Stimulated activated naive CD8-positive, alpha-beta T cell treated with anti-CD3 and anti-CD28 coated beads, Interleukin-15, Interleukin-2, amounts not matched to agents 100 ng/mL and 50 ng/mL, for 24 hours (primary cell): ENCODE results near the gene CAMTA2.
A peak's percentile ranks its signal among the peaks of the same experiment; 100 is the strongest.

Experiments used
- H3K27ac Mint-ChIP-seq: one replicate; pipeline ENCODE4 v1.8.0; 2021; ENCODE audit warnings: mild to moderate bottlenecking, mixed read lengths
- H3K27me3 Mint-ChIP-seq: one replicate; pipeline ENCODE4 v1.8.0; 2021; ENCODE audit warnings: mixed read lengths
- H3K36me3 Mint-ChIP-seq: one replicate; pipeline ENCODE4 v1.8.0; 2021; ENCODE audit warnings: low read depth, mixed read lengths
- H3K4me1 Mint-ChIP-seq: one replicate; pipeline ENCODE4 v1.8.0; 2021; ENCODE audit warnings: low read depth, mixed read lengths
- H3K4me3 Mint-ChIP-seq: one replicate; pipeline ENCODE4 v1.8.0; 2021; ENCODE audit warnings: mild to moderate bottlenecking, mixed read lengths
- H3K9me3 Mint-ChIP-seq: one replicate; pipeline ENCODE4 v1.8.0; 2021; ENCODE audit warnings: mixed read lengths

The CAMTA2 gene

DNA sequence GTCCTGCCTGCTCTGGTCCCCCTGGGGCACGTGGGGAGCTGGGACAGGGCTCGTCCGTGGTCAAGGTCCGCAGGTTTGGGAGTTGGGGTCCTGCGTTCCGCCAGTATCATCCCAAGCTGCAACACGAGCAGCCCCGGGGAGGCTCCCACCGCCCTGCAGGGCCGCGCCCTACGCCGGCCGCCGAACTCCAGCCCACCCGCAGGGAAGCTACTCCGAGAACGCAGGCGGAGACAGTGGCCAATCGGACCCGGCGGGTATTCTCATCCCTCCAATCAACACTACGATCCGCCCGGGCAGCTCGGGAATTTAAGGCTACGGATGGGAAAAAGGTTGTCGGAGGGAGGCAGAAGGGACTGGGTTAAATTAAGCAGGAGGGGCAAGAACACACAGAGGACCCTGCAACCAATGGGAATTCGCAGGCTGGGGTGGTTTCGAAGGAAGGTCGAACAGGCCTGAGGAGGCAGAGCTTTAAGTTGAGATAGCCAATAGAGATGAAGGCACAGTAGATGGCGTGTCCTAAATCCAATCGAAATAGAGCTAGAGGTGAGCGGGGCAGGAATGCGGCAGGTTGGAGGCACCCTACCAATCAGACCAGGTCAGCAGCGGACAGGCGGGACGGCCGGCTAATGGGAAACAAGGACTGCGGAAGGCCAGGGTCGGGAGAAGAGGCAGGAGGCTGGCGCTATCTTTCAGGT lies 20.5 kb downstream of the CAMTA2 start:
- no peak overlapping the region for H3K27ac Mint-ChIP-seq

DNA sequence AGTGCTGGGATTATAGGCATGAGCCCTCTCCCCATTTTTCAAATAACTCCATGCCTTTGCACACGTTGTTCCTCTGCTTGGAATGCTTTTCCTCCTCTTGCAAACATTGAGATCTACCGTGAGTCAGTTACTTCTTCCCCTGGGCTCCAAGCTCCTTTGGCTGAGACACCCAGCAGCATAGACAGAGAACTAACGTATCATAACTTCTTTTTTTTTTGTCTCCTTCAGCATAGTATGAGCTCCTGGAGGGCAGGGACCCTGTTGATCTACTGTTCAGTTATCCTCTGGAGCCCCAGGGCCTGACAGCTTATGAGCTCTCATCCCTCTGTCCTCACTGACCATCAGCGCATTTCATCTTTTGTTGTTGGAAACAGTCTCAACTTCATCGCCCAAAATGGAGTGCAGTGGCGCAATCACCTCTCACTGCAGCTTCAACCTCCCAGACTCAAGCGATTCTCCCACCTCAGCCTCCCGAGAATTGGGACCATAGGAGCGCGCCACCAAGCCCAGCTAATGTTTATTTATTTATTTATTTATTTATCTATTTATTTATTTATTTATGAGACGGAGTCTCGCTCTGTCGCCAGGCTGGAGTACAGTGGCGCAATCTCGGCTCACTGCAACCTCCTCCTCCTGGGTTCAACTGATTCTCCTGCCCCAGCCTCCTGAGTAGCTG lies 22.0 kb downstream of the CAMTA2 start:
- Mint-ChIP-seq H3K9me3 (no peaks in the 10 kb centered on the region), H3K27me3 (no peaks in the 10 kb centered on the region), H3K27ac (peak overlapping the region; percentile 38), H3K36me3 (peaks cover 24% of the 10 kb centered on the region), H3K4me1 (peaks cover 34% of the 10 kb centered on the region), H3K4me3 (no peak overlapping the region)

More for the DNA sequence above, 20.5 kb downstream of the CAMTA2 start:
- peaks cover 43% of the 10 kb centered on the region for H3K4me1 Mint-ChIP-seq
- no peak overlapping the region for H3K4me3 Mint-ChIP-seq
- H3K9me3 Mint-ChIP-seq: no peaks in the 10 kb centered on the region
- H3K27me3 Mint-ChIP-seq: no peaks in the 10 kb centered on the region
- peaks cover 29% of the 10 kb centered on the region for H3K36me3 Mint-ChIP-seq

DNA sequence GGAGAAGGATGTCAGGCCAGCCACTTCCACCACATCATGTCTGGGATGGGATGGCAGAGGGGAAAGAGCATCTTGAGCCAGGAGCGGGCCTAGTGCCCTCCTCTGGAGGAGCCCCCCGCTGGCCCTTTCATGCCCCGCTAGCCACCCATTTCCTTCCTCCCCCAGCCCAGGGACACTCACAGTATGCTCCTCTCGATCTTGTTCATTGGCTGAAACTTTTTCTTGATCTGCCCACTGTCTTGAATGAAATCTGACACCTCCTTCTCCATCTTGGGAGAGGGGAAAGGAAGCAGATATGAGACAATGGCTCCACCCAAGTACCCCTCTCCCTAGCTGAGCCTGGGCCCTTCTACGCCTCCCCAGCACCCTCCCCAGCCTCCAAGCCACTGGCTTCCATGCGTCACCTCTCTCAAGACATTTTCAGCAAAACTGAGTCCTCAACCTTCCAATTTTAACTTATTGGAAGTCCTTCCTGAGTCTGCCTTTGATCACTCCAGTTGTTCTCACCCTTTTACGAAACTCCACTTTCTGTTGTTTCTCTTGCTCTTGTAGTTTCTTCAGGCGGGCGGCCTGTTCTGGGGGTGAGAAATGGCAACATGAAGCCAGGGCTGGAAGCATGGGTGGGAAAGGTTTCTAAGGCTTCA lies 27.1 kb downstream of the CAMTA2 start:
- H3K27me3 Mint-ChIP-seq: no peaks in the 10 kb centered on the region
- H3K9me3 Mint-ChIP-seq: no peaks in the 10 kb centered on the region
- H3K36me3 Mint-ChIP-seq: peaks cover 15% of the 10 kb centered on the region
- H3K27ac Mint-ChIP-seq: no peak overlapping the region
- H3K4me3 Mint-ChIP-seq: no peak overlapping the region
- H3K4me1 Mint-ChIP-seq: peaks cover 12% of the 10 kb centered on the region

DNA sequence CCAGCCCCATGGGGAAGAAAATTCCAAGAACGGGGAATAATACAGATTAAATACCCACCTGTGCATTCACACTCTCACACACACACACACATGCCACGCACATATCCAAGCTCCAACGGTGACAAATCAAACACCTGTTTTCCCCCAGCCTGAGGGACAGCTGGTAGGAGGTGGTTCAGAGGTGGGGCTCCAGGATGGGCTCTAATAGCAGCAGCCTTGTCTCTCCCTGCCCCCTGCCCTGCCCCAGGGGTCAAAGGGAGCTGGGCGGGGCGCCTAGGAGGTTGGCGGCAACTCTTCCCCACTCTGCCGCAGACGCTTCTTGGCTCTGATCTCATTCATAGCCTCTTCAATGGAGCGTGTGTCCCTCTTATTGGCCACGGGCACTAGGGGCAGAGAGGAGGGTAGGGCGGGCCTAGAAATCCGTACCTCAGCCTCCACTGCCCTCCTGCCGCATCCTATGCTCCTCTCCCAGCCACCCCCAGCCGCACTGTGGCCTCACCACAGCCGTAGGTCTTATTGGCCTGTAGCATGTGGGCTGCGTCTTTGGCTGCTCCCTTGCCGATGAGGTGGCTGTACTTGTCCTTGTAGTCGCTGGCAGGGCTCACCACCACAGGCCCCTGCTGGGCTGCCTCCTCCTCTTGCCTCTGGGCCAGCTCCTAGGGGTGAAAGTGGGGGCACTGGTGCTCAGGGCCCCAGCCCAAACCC lies 28.1 kb downstream of the CAMTA2 start:
- no peaks in the 10 kb centered on the region for H3K27me3 Mint-ChIP-seq
- H3K9me3 Mint-ChIP-seq: no peaks in the 10 kb centered on the region
- H3K36me3 Mint-ChIP-seq: peaks cover 10% of the 10 kb centered on the region
- H3K27ac Mint-ChIP-seq: no peak overlapping the region
- H3K4me3 Mint-ChIP-seq: no peak overlapping the region
- H3K4me1 Mint-ChIP-seq: peaks cover 8% of the 10 kb centered on the region

GRCh38 chr17:4958102-4958501 lies 29.4 kb downstream of the CAMTA2 start:
- Mint-ChIP-seq H3K27ac (no peak overlapping the region), H3K36me3 (peaks cover 10% of the 10 kb centered on the region), H3K9me3 (no peaks in the 10 kb centered on the region), H3K4me1 (peaks cover 8% of the 10 kb centered on the region), H3K4me3 (no peak overlapping the region), H3K27me3 (no peaks in the 10 kb centered on the region)

- Mint-ChIP-seq H3K36me3 (peaks cover 7% of the 10 kb centered on the region), H3K27ac (no peak overlapping the region), H3K27me3 (no peaks in the 10 kb centered on the region), H3K4me1 (peaks cover 12% of the 10 kb centered on the region), H3K4me3 (no peak overlapping the region), H3K9me3 (no peaks in the 10 kb centered on the region)
These were observed 30.9 kb downstream of the CAMTA2 start for GRCh38 chr17:4956493-4957061.

DNA sequence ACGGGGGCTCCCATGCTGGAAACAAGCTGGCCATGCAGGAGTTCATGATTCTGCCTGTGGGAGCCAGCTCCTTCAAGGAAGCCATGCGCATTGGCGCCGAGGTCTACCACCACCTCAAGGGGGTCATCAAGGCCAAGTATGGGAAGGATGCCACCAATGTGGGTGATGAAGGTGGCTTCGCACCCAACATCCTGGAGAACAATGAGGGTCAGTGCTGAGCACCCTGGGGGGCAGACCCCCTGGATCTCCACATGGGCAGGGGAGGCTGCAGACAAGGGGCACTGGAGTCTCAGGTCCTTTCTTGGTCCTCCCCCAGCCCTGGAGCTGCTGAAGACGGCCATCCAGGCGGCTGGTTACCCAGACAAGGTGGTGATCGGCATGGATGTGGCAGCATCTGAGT lies 32.4 kb downstream of the CAMTA2 start:
- Mint-ChIP-seq H3K4me1 (peaks cover 26% of the 10 kb centered on the region), H3K27ac (no peak overlapping the region), H3K27me3 (no peaks in the 10 kb centered on the region), H3K9me3 (no peaks in the 10 kb centered on the region), H3K4me3 (no peak overlapping the region), H3K36me3 (no peaks in the 10 kb centered on the region)

- no peaks in the 10 kb centered on the region for H3K27me3 Mint-ChIP-seq
- no peak overlapping the region for H3K4me3 Mint-ChIP-seq
- H3K9me3 Mint-ChIP-seq: no peaks in the 10 kb centered on the region
- H3K27ac Mint-ChIP-seq: no peak overlapping the region
- H3K36me3 Mint-ChIP-seq: no peaks in the 10 kb centered on the region
- peaks cover 26% of the 10 kb centered on the region for H3K4me1 Mint-ChIP-seq
These were observed 34.0 kb downstream of the CAMTA2 start for GRCh38 chr17:4953451-4953961.

DNA sequence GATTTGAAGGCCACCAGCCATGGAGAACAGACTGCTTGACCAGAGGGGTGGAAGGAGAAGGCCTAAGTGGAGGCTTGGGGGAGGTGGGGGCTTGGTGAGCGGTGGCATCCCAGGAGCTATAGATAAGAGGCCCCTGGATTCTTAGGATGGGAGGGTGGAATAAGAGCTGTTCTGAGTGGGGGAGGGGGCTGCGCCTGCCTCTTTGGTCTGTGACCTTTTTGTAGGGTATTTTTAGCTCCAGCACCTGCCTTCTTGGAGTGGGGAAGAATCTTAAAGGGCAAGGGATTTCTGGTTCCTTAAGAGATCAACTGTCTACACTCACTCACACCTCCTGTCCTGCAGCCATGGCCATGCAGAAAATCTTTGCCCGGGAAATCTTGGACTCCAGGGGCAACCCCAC lies 36.0 kb downstream of the CAMTA2 start:
- Mint-ChIP-seq H3K27ac (peak overlapping the region; percentile 96), H3K4me1 (peaks cover 29% of the 10 kb centered on the region), H3K4me3 (peak overlapping the region; percentile 86), H3K36me3 (peaks cover 12% of the 10 kb centered on the region), H3K27me3 (no peaks in the 10 kb centered on the region), H3K9me3 (no peaks in the 10 kb centered on the region)

DNA sequence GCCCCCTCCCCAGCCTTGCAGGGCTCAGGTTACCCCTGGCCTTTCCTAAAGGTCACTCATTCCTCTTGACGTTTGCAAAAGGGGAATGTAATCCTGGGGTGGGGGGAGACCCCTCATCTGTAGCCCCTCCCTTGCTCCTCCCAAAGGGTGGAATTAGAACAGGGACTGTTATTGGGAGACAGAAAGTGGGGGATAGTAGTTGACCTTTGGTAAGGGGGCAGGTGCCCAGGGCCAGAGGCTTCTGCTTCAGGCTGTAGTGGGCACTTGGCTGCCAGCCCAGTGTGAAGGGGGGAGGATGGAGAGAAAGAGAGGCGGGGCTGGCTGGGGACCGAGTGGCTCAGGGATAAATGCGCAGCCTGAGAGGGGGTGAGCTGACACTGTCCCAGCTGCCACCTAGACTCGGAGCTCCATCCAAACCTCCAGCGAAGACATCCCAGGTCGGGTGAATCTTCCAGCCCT lies 36.7 kb downstream of the CAMTA2 start, which contains the start of gene ENO3:
ENO3 (plus strand) TSS at position 374 of the 459 bp plus-strand sequence. CDS start 711 bp downstream, outside the sequence.
- H3K9me3 Mint-ChIP-seq: no peaks in the 10 kb centered on the region
- H3K27me3 Mint-ChIP-seq: no peaks in the 10 kb centered on the region
- peak within 1 kb of the TSS; percentile 86 for H3K4me3 Mint-ChIP-seq
- H3K27ac Mint-ChIP-seq: peak within 1 kb of the TSS; percentile 96
- peaks cover 29% of the 10 kb centered on the region for H3K4me1 Mint-ChIP-seq
- H3K36me3 Mint-ChIP-seq: peaks cover 20% of the 10 kb centered on the region

DNA sequence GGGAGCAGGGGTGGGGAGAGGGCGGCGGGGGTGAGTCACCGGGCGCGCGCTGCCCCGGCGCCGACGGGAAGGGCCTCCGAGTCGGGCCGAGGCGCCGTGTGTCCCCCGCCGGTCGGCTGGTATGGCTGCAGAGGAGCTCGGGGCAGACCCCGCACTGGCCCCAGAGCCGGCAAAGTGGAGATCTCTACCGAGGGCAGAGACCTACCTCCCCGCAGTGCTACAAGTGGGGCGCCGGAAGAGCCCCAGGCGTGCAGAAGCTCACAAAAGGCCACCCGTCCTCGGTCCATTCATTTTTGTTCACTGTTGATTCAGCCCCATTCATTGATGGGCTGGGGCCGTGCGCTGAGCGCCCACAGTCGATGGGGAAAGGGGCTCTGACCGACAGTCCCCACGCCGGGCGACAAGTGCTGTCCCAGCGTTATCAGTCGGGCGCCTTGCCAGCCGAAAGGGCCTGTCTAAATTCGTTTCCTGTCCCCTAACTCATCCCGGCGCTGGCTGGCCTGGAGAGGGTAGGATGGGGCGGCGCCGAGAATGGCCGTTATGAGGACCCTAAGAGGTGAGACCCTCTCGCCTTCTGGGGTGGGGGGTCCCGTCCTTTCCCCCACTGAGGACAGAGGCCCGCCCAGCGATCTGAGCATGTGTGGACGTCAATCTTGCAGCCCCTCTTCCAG lies 37.3 kb downstream of the CAMTA2 start:
- Mint-ChIP-seq H3K9me3 (no peaks in the 10 kb centered on the region), H3K27ac (peak overlapping the region; percentile 96), H3K27me3 (no peaks in the 10 kb centered on the region), H3K36me3 (peaks cover 25% of the 10 kb centered on the region), H3K4me1 (peaks cover 35% of the 10 kb centered on the region), H3K4me3 (peak overlapping the region; percentile 86)

- peak overlapping the region; percentile 93 for H3K4me3 Mint-ChIP-seq
- H3K36me3 Mint-ChIP-seq: peaks cover 32% of the 10 kb centered on the region
- H3K4me1 Mint-ChIP-seq: peaks cover 42% of the 10 kb centered on the region
- H3K9me3 Mint-ChIP-seq: no peaks in the 10 kb centered on the region
- peak overlapping the region; percentile 81 for H3K27ac Mint-ChIP-seq
- H3K27me3 Mint-ChIP-seq: no peaks in the 10 kb centered on the region
These were observed 38.0 kb downstream of the CAMTA2 start for GRCh38 chr17:4949321-4950074.

- peak overlapping the region; percentile 99 for H3K27ac Mint-ChIP-seq
- peaks cover 47% of the 10 kb centered on the region for H3K4me1 Mint-ChIP-seq
- H3K27me3 Mint-ChIP-seq: no peaks in the 10 kb centered on the region
- peak overlapping the region; percentile 93 for H3K4me3 Mint-ChIP-seq
- H3K36me3 Mint-ChIP-seq: peaks cover 38% of the 10 kb centered on the region
- no peaks in the 10 kb centered on the region for H3K9me3 Mint-ChIP-seq
These were observed 38.5 kb downstream of the CAMTA2 start for GRCh38 chr17:4948931-4949320.
